ENCODE data around the gene EML2. TPM values are rescaled to one million over a fixed set of nuclear protein-coding genes. Genes with fewer than 3 reads are reported as not detected.
"Not testable (repeated sequence)": the region's sequence is repeated elsewhere in the genome, so short reads cannot be mapped to it uniquely, and the experiment has no call there.

The EML2 gene
- polyA plus RNA-seq (2013, experiment 1 of 2; ENCODE audit: insufficient read length) = 19.8 TPM
- polyA plus RNA-seq (2013, experiment 2 of 2; ENCODE audit: insufficient read length) = 19.9 TPM

- DNase-seq = peak; percentile 36
These were observed at the start of gene EML2 for GRCh38 chr19:45638930-45639729. TSS of gene EML2 (minus strand) at chr19:45639397. CDS start at chr19:45639376, 21 bp downstream.

- DNase-seq = no peak
These were observed 48.4 kb upstream of the EML2 start for GRCh38 chr19:45687599-45687998.

GRCh38 chr19:45685045-45685444 lies 45.8 kb upstream of the EML2 start:
- DNase-seq = not testable (repeated sequence)

GRCh38 chr19:45682908-45683307 lies 43.7 kb upstream of the EML2 start:
- DNase-seq = no peak

- no peak for DNase-seq
These were observed 42.9 kb upstream of the EML2 start for GRCh38 chr19:45682117-45682516.

- peak; percentile 66 for DNase-seq
These were observed 42.3 kb upstream of the EML2 start for GRCh38 chr19:45681391-45682015.

GRCh38 chr19:45677351-45678230 lies 38.4 kb upstream of the EML2 start:
- DNase-seq = peak; percentile 64

GRCh38 chr19:45676851-45677263 lies 37.7 kb upstream of the EML2 start:
- DNase-seq = no peak

GRCh38 chr19:45674946-45675345 lies 35.7 kb upstream of the EML2 start:
- no peak for DNase-seq

GRCh38 chr19:45670670-45671453 lies 31.7 kb upstream of the EML2 start:
- peak; percentile 57 for DNase-seq

GRCh38 chr19:45668342-45668871 lies 29.2 kb upstream of the EML2 start:
- DNase-seq = no peak

- DNase-seq = no peak
These were observed 28.6 kb upstream of the EML2 start, which contains the start of gene GIPR for GRCh38 chr19:45667620-45668341. TSS of gene GIPR (plus strand) at chr19:45668221. CDS start at chr19:45669521, 1,300 bp downstream.

- no peak for DNase-seq
These were observed 25.4 kb upstream of the EML2 start for GRCh38 chr19:45664575-45664974.

GRCh38 chr19:45663800-45664199 lies 24.6 kb upstream of the EML2 start:
- DNase-seq = no peak

GRCh38 chr19:45660636-45661035 lies 21.4 kb upstream of the EML2 start:
- no peak for DNase-seq

GRCh38 chr19:45659096-45659729 lies 20.0 kb upstream of the EML2 start:
- no peak for DNase-seq

GRCh38 chr19:45657520-45658167 lies 18.4 kb upstream of the EML2 start:
- no peak for DNase-seq

- no peak for DNase-seq
These were observed 15.9 kb upstream of the EML2 start for GRCh38 chr19:45655073-45655472.

GRCh38 chr19:45653634-45654033 lies 14.4 kb upstream of the EML2 start:
- DNase-seq = no peak

GRCh38 chr19:45650722-45651121 lies 11.5 kb upstream of the EML2 start:
- no peak for DNase-seq
